Measurements from ENCODE around the gene GZF1.

- no peak for TF ChIP-seq PATZ1 (CRISPR knock-in tag; IDR thresholded peaks at IDR 0.05; ENCODE audit: borderline replicate concordance)
- TF ChIP-seq ZFP30 (CRISPR knock-in tag; IDR thresholded peaks at IDR 0.05) = no peak
- no peak for TF ChIP-seq ZC3H10 (CRISPR knock-in tag; IDR thresholded peaks at IDR 0.05)
- TF ChIP-seq OSR1 (CRISPR knock-in tag; IDR thresholded peaks at IDR 0.05) = no peak
- no peak for TF ChIP-seq CSRNP3 (CRISPR knock-in tag; IDR thresholded peaks at IDR 0.05)
- TF ChIP-seq CREB5 (CRISPR knock-in tag; IDR thresholded peaks at IDR 0.05; ENCODE audit: low read depth) = no peak
These were observed 2.9 kb upstream of the GZF1 start for GRCh38 chr20:23358923-23359593.
